ENCODE measurements around the gene EFCAB8. TPM values are rescaled to one million over a fixed set of nuclear protein-coding genes. Genes with fewer than 3 reads are reported as not detected.

The EFCAB8 gene
- total RNA-seq, 1 experiment from 2014 or later: 0.09 TPM

GRCh38 chr20:32877507-32877906 is 18.8 kb downstream of the EFCAB8 start:
- Mint-ChIP-seq H3K27me3 (ENCODE audit: low read depth) (peaks cover 2% of the 10 kb centered on the region; the same call in 1 of the 2 replicates), H3K36me3 (ENCODE audit: insufficient read depth in 1 of 3, low read depth in 3 of 3) (no peaks in the 10 kb centered on the region; a peak in 2 of 7 replicates), H3K27ac (peak overlapping the region in 2 of 3 experiments; percentile 43 to 95; a peak in 4 of 7 replicates), H3K9me3 (no peaks in the 10 kb centered on the region), H3K4me3 (no peak overlapping the region), H3K4me1 (peaks cover 3 to 5% of the 10 kb centered on the region in 2 experiments; a peak in 3 of 4 replicates)
- Histone ChIP-seq H4K8ac (replicated peaks; ENCODE audit: insufficient read length, low read depth, low read length) (no peak overlapping the region), H3K79me1 (ENCODE audit: insufficient read depth, low read depth, low read length, poor library complexity, severe bottlenecking) (no peaks in the 10 kb centered on the region), H3K23me2 (ENCODE audit: insufficient read length, low read depth, low read length, poor library complexity, severe bottlenecking) (no peaks in the 10 kb centered on the region), H2AFZ (ENCODE audit: low read length) (no peak overlapping the region), H3K4me2 (ENCODE audit: insufficient read depth, insufficient read length, low read length) (no peak overlapping the region), H2BK15ac (ENCODE audit: low read depth, low read length) (no peak overlapping the region), H4K5ac (ENCODE audit: insufficient read length, low read depth, low read length) (no peak overlapping the region), H2BK12ac (ENCODE audit: insufficient read length, low read depth, low read length) (no peak overlapping the region), H3K18ac (ENCODE audit: insufficient read length, low read depth, low read length) (no peak overlapping the region), H2BK20ac (ENCODE audit: low read depth, low read length, poor library complexity, severe bottlenecking) (no peak overlapping the region), H4K20me1 (ENCODE audit: control insufficient read depth, insufficient read depth, insufficient read length) (no peaks in the 10 kb centered on the region), H2AK5ac (ENCODE audit: insufficient read length, low read length) (no peak overlapping the region), H3K4me1 (ENCODE audit: insufficient read depth, low read length) (no peaks in the 10 kb centered on the region), H3K56ac (ENCODE audit: insufficient read length, low read depth, low read length) (no peak overlapping the region), H2BK120ac (ENCODE audit: low read depth, low read length, poor library complexity, severe bottlenecking) (no peak overlapping the region), H3K9ac (ENCODE audit: extremely low read depth, insufficient read length, low read length) (no peak overlapping the region), H2BK5ac (ENCODE audit: insufficient read length, low read length) (no peak overlapping the region), H3K23ac (ENCODE audit: insufficient read length, low read depth, low read length) (no peak overlapping the region), H3K27me3 (ENCODE audit: insufficient read depth, low read length) (no peaks in the 10 kb centered on the region), H3K9me3 (ENCODE audit: control insufficient read depth, low read depth, low read length) (no peaks in the 10 kb centered on the region), H3T11ph (ENCODE audit: low read length) (no peak overlapping the region), H3K27ac (ENCODE audit: insufficient read length, low read depth, low read length) (no peak overlapping the region), H3K4ac (ENCODE audit: low read depth, low read length) (no peak overlapping the region), H3K79me2 (ENCODE audit: insufficient read depth, low read length) (no peaks in the 10 kb centered on the region), H3K14ac (ENCODE audit: insufficient read depth, low read length) (0 out of 2 replicates have a peak overlapping the region, but pooled peaks have one; percentile 24), H4K91ac (ENCODE audit: insufficient read length, low read depth, low read length) (no peak overlapping the region)
- DNase-seq: no peak
- WGBS (ENCODE audit: extremely low coverage, insufficient read length, low lambda C conversion rate): no CpG with 5 or more reads among the region's 5 CpGs
- no peak for TF ChIP-seq CTCF (conservative IDR thresholded peaks at IDR 0.05)

Data from H9 (cell line).